ENCODE data around the gene CD300LD.

Gene CD300LD

DNA sequence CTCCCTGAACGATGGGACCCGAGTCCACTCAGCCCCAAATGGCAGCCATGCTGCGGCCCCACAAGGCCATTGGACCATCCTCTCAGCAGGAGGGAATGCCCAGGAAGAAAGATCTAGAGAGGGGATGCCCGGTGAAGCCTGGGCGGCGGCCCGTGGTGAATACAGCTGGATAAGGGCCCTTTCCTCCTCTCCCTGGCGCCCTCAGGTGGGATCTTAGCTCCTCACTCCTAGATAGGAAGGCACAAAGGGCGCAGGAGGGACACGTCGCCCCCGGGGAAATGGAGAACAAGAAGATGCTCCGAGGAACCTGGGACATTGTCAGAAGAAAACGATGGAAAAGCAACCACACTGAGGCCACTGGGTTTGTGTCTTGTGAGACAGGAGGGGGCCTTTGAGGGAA lies 48.7 kb downstream of the CD300LD start:
- no peak for DNase-seq

DNA sequence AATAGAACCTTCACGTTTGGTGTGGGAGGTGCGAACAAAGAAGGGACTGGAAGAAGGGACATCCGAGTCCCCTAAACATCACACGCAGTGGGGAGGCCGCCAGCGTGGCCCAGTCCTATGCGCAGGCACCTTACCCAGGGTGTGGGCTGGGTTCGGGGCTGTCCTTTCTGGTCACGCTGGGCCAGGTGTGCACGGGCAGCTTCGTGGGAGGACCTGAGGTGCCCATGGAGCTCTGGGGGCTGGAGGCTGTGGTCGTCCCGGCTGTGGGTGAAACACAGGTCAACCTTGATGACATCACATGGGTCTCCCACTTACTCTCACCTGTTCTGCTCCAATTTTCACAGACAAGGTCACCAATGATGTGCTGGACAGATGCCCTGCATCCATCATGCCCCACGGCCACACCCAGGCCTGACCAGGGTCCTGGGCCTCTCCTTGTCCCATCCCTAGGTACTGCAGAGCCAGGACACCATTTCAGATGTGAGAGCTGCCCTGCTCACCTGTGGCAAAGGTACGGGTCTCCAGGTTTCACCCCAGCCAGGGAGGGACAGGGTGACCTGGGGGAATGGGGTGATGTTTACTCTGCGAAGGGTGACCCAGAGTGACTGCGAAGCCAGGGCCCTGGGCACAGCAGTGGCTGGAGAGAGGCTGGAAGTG lies 49.2 kb downstream of the CD300LD start:
- DNase-seq: no peak

- DNase-seq: no peak
Observed at GRCh38 chr17:74542166-74542565, 49.9 kb downstream of the CD300LD start.

- DNase-seq: no peak
Observed at GRCh38 chr17:74541176-74542111, 50.6 kb downstream of the CD300LD start.

GRCh38 chr17:74539281-74539820 lies 52.7 kb downstream of the CD300LD start:
- no peak for DNase-seq

GRCh38 chr17:74536890-74537289 lies 55.2 kb downstream of the CD300LD start:
- no peak for DNase-seq

DNA sequence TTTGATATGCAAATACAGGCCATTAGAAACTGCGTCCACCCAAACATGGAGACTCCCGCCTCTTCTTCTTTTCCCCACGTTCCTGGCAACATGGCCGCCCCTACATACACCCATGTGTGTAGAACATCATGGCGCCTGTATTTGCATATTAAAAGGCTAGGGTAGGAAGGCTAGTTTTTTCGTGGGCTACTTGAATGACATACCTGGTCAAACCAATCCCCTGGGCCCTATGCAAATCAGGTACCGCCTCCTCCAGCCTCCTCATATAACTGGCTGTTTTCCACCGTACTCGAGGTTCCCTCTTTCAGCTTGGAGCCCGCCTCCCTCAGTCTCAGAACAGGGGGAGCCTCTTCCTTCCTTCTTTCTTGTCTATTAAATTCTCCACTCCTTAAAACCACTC lies 60.0 kb downstream of the CD300LD start:
- DNase-seq: no peak

- DNase-seq: no peak
Observed at GRCh38 chr17:74531231-74531761, 60.8 kb downstream of the CD300LD start, which contains the start of gene CD300LB. TSS of gene CD300LB (minus strand) at chr17:74531475. CDS start at chr17:74531350, 125 bp downstream.

GRCh38 chr17:74530831-74531150 lies 61.3 kb downstream of the CD300LD start:
- DNase-seq: no peak
